Measurements from ENCODE around the gene ROR1.

ROR1 gene

GRCh38 chr1:64183395-64184002 is 409.7 kb downstream of the ROR1 start:
- Histone ChIP-seq H3K36me3 (ENCODE audit: control insufficient read depth, insufficient read depth, low read length) (peaks cover under 1% of the 10 kb centered on the region), H3K27me3 (ENCODE audit: control insufficient read depth, insufficient read depth, low read length) (no peaks in the 10 kb centered on the region), H3K4me1 (ENCODE audit: control insufficient read depth, insufficient read depth, low read length) (no peaks in the 10 kb centered on the region), H3K4me3 (ENCODE audit: low read depth, low read length) (no peak overlapping the region), H3K9ac (ENCODE audit: low read depth, low read length) (no peak overlapping the region), H3K9me3 (ENCODE audit: control insufficient read depth, insufficient read depth, low read length) (no peaks in the 10 kb centered on the region)

GRCh38 chr1:64184003-64184440 is 410.2 kb downstream of the ROR1 start:
- H3K27me3 ChIP-seq (ENCODE audit: control insufficient read depth, insufficient read depth, low read length) = no peaks in the 10 kb centered on the region
- no peak overlapping the region for H3K4me3 ChIP-seq (ENCODE audit: low read depth, low read length)
- H3K9me3 ChIP-seq (ENCODE audit: control insufficient read depth, insufficient read depth, low read length) = no peaks in the 10 kb centered on the region
- no peaks in the 10 kb centered on the region for H3K36me3 ChIP-seq (ENCODE audit: control insufficient read depth, insufficient read depth, low read length)
- H3K4me1 ChIP-seq (ENCODE audit: control insufficient read depth, insufficient read depth, low read length) = no peaks in the 10 kb centered on the region
- no peak overlapping the region for H3K9ac ChIP-seq (ENCODE audit: low read depth, low read length)

- Histone ChIP-seq H3K9ac (ENCODE audit: low read depth, low read length) (no peak overlapping the region), H3K9me3 (ENCODE audit: control insufficient read depth, insufficient read depth, low read length) (no peaks in the 10 kb centered on the region), H3K4me3 (ENCODE audit: low read depth, low read length) (no peak overlapping the region), H3K4me1 (ENCODE audit: control insufficient read depth, insufficient read depth, low read length) (no peaks in the 10 kb centered on the region), H3K27me3 (ENCODE audit: control insufficient read depth, insufficient read depth, low read length) (no peaks in the 10 kb centered on the region), H3K36me3 (ENCODE audit: control insufficient read depth, insufficient read depth, low read length) (no peaks in the 10 kb centered on the region)
These were observed 412.5 kb downstream of the ROR1 start for GRCh38 chr1:64186138-64186897.

- Histone ChIP-seq H3K9me3 (ENCODE audit: control insufficient read depth, insufficient read depth, low read length) (no peaks in the 10 kb centered on the region), H3K4me1 (ENCODE audit: control insufficient read depth, insufficient read depth, low read length) (no peaks in the 10 kb centered on the region), H3K27me3 (ENCODE audit: control insufficient read depth, insufficient read depth, low read length) (no peaks in the 10 kb centered on the region), H3K4me3 (ENCODE audit: low read depth, low read length) (no peak overlapping the region), H3K9ac (ENCODE audit: low read depth, low read length) (no peak overlapping the region), H3K36me3 (ENCODE audit: control insufficient read depth, insufficient read depth, low read length) (no peaks in the 10 kb centered on the region)
These were observed 413.1 kb downstream of the ROR1 start for GRCh38 chr1:64186898-64187280.

GRCh38 chr1:64187646-64188045 is 413.8 kb downstream of the ROR1 start:
- no peak overlapping the region for H3K9ac ChIP-seq (ENCODE audit: low read depth, low read length)
- no peaks in the 10 kb centered on the region for H3K27me3 ChIP-seq (ENCODE audit: control insufficient read depth, insufficient read depth, low read length)
- H3K4me3 ChIP-seq (ENCODE audit: low read depth, low read length) = no peak overlapping the region
- no peaks in the 10 kb centered on the region for H3K4me1 ChIP-seq (ENCODE audit: control insufficient read depth, insufficient read depth, low read length)
- H3K36me3 ChIP-seq (ENCODE audit: control insufficient read depth, insufficient read depth, low read length) = no peaks in the 10 kb centered on the region
- no peaks in the 10 kb centered on the region for H3K9me3 ChIP-seq (ENCODE audit: control insufficient read depth, insufficient read depth, low read length)

- H3K36me3 ChIP-seq (ENCODE audit: control insufficient read depth, insufficient read depth, low read length) = no peaks in the 10 kb centered on the region
- no peaks in the 10 kb centered on the region for H3K4me1 ChIP-seq (ENCODE audit: control insufficient read depth, insufficient read depth, low read length)
- H3K9ac ChIP-seq (ENCODE audit: low read depth, low read length) = no peak overlapping the region
- no peaks in the 10 kb centered on the region for H3K9me3 ChIP-seq (ENCODE audit: control insufficient read depth, insufficient read depth, low read length)
- no peaks in the 10 kb centered on the region for H3K27me3 ChIP-seq (ENCODE audit: control insufficient read depth, insufficient read depth, low read length)
- no peak overlapping the region for H3K4me3 ChIP-seq (ENCODE audit: low read depth, low read length)
These were observed 418.5 kb downstream of the ROR1 start for GRCh38 chr1:64192290-64192689.

GRCh38 chr1:64194168-64195080 is 420.6 kb downstream of the ROR1 start:
- H3K9me3 ChIP-seq (ENCODE audit: control insufficient read depth, insufficient read depth, low read length) = no peaks in the 10 kb centered on the region
- no peak overlapping the region for H3K9ac ChIP-seq (ENCODE audit: low read depth, low read length)
- no peaks in the 10 kb centered on the region for H3K27me3 ChIP-seq (ENCODE audit: control insufficient read depth, insufficient read depth, low read length)
- H3K36me3 ChIP-seq (ENCODE audit: control insufficient read depth, insufficient read depth, low read length) = no peaks in the 10 kb centered on the region
- no peak overlapping the region for H3K4me3 ChIP-seq (ENCODE audit: low read depth, low read length)
- no peaks in the 10 kb centered on the region for H3K4me1 ChIP-seq (ENCODE audit: control insufficient read depth, insufficient read depth, low read length)

- H3K9me3 ChIP-seq (ENCODE audit: control insufficient read depth, insufficient read depth, low read length) = no peaks in the 10 kb centered on the region
- H3K27me3 ChIP-seq (ENCODE audit: control insufficient read depth, insufficient read depth, low read length) = no peaks in the 10 kb centered on the region
- H3K9ac ChIP-seq (ENCODE audit: low read depth, low read length) = no peak overlapping the region
- H3K4me3 ChIP-seq (ENCODE audit: low read depth, low read length) = no peak overlapping the region
- no peaks in the 10 kb centered on the region for H3K4me1 ChIP-seq (ENCODE audit: control insufficient read depth, insufficient read depth, low read length)
- H3K36me3 ChIP-seq (ENCODE audit: control insufficient read depth, insufficient read depth, low read length) = no peaks in the 10 kb centered on the region
These were observed 421.2 kb downstream of the ROR1 start for GRCh38 chr1:64195081-64195395.

- H3K9me3 ChIP-seq (ENCODE audit: control insufficient read depth, insufficient read depth, low read length) = no peaks in the 10 kb centered on the region
- no peak overlapping the region for H3K4me3 ChIP-seq (ENCODE audit: low read depth, low read length)
- no peaks in the 10 kb centered on the region for H3K36me3 ChIP-seq (ENCODE audit: control insufficient read depth, insufficient read depth, low read length)
- H3K9ac ChIP-seq (ENCODE audit: low read depth, low read length) = no peak overlapping the region
- H3K4me1 ChIP-seq (ENCODE audit: control insufficient read depth, insufficient read depth, low read length) = no peaks in the 10 kb centered on the region
- H3K27me3 ChIP-seq (ENCODE audit: control insufficient read depth, insufficient read depth, low read length) = no peaks in the 10 kb centered on the region
These were observed 422.5 kb downstream of the ROR1 start for GRCh38 chr1:64196074-64196870.

- H3K9me3 ChIP-seq (ENCODE audit: control insufficient read depth, insufficient read depth, low read length) = no peaks in the 10 kb centered on the region
- no peak overlapping the region for H3K9ac ChIP-seq (ENCODE audit: low read depth, low read length)
- no peak overlapping the region for H3K4me3 ChIP-seq (ENCODE audit: low read depth, low read length)
- H3K4me1 ChIP-seq (ENCODE audit: control insufficient read depth, insufficient read depth, low read length) = no peaks in the 10 kb centered on the region
- no peaks in the 10 kb centered on the region for H3K27me3 ChIP-seq (ENCODE audit: control insufficient read depth, insufficient read depth, low read length)
- no peaks in the 10 kb centered on the region for H3K36me3 ChIP-seq (ENCODE audit: control insufficient read depth, insufficient read depth, low read length)
These were observed 423.3 kb downstream of the ROR1 start for GRCh38 chr1:64197076-64197475.

GRCh38 chr1:64199154-64199553 is 425.3 kb downstream of the ROR1 start:
- H3K4me1 ChIP-seq (ENCODE audit: control insufficient read depth, insufficient read depth, low read length) = no peaks in the 10 kb centered on the region
- H3K9me3 ChIP-seq (ENCODE audit: control insufficient read depth, insufficient read depth, low read length) = no peaks in the 10 kb centered on the region
- no peak overlapping the region for H3K9ac ChIP-seq (ENCODE audit: low read depth, low read length)
- no peaks in the 10 kb centered on the region for H3K36me3 ChIP-seq (ENCODE audit: control insufficient read depth, insufficient read depth, low read length)
- no peak overlapping the region for H3K4me3 ChIP-seq (ENCODE audit: low read depth, low read length)
- no peaks in the 10 kb centered on the region for H3K27me3 ChIP-seq (ENCODE audit: control insufficient read depth, insufficient read depth, low read length)
